Liver (tissue), 3 donors: Measurements from ENCODE around the gene SERPINE2.
A peak's percentile ranks its signal among the peaks of the same experiment; 100 is the strongest.

Source experiments
- GABPA ChIP-seq, 2 donors: IDR thresholded peaks in 1 of 2; conservative IDR thresholded peaks in 1 of 2; 2 replicates each; pipeline ENCODE4 v1.6.1; 2016; ENCODE audit warnings: antibody characterized with exemption in 2 of 2, mild to moderate bottlenecking in 1 of 2, moderate library complexity in 1 of 2
- HNF4G ChIP-seq: IDR thresholded peaks from 2 replicates; pipeline ENCODE4 v1.6.1; 2016; ENCODE audit warnings: antibody characterized with exemption
- REST ChIP-seq: IDR thresholded peaks from 2 replicates; pipeline ENCODE4 v1.6.1; 2016; ENCODE audit warnings: antibody characterized with exemption, mild to moderate bottlenecking
- RXRA ChIP-seq, 2 donors: IDR thresholded peaks; 2 replicates each; pipeline ENCODE4 v1.6.1; 2017 to 2018; ENCODE audit warnings: antibody characterized with exemption in 2 of 2, mild to moderate bottlenecking in 1 of 2
- YY1 ChIP-seq: IDR thresholded peaks from 2 replicates; pipeline ENCODE4 v1.6.1; 2016; ENCODE audit warnings: antibody characterized with exemption, mild to moderate bottlenecking
- TF ChIP-seq, protein P1 (sequence below): fragments of 150-350 bp; IDR thresholded peaks from 2 replicates; pipeline ENCODE4 v1.5.1; 2017; ENCODE audit warnings: improper control_type of control experiment, low read depth, low read length; ENCODE audit not compliant: missing input control
- donor health status: healthy.
- donor health status: healthy.

- TF ChIP-seq, protein P1, sequence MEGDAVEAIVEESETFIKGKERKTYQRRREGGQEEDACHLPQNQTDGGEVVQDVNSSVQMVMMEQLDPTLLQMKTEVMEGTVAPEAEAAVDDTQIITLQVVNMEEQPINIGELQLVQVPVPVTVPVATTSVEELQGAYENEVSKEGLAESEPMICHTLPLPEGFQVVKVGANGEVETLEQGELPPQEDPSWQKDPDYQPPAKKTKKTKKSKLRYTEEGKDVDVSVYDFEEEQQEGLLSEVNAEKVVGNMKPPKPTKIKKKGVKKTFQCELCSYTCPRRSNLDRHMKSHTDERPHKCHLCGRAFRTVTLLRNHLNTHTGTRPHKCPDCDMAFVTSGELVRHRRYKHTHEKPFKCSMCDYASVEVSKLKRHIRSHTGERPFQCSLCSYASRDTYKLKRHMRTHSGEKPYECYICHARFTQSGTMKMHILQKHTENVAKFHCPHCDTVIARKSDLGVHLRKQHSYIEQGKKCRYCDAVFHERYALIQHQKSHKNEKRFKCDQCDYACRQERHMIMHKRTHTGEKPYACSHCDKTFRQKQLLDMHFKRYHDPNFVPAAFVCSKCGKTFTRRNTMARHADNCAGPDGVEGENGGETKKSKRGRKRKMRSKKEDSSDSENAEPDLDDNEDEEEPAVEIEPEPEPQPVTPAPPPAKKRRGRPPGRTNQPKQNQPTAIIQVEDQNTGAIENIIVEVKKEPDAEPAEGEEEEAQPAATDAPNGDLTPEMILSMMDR: peak; percentile 8
- TF ChIP-seq GABPA (IDR thresholded peaks at IDR 0.05 in 1 of 2, conservative IDR thresholded peaks at IDR 0.05 in 1 of 2) (no peak), YY1 (no peak), RXRA (IDR thresholded peaks at IDR 0.05) (no peak), REST (no peak), HNF4G (no peak)
Observed at GRCh38 chr2:223989206-223989855, 49.8 kb downstream of the SERPINE2 start.
